GM18873 (cell line): ENCODE data around the gene DIABLO.
"Not testable (repeated sequence)": the region's sequence is repeated elsewhere in the genome, so short reads cannot be mapped to it uniquely, and the experiment has no call there.

Experiments
- ATAC-seq: cut with Tn5 transposase; IDR thresholded peaks from one replicate; pipeline ENCODE4 v1.9.1; 2021; ENCODE audit warnings: mild to moderate bottlenecking, moderate library complexity, moderate number of reproducible peaks; ENCODE audit not compliant: unreplicated experiment, low FRiP score

The DIABLO gene

GRCh38 chr12:122190842-122191668, 34.8 kb downstream of the DIABLO start:
- ATAC-seq, result no peak

- no peak for ATAC-seq
These were observed 36.0 kb downstream of the DIABLO start for GRCh38 chr12:122189626-122190475.

GRCh38 chr12:122187466-122187865, 38.4 kb downstream of the DIABLO start:
- ATAC-seq, result no peak

GRCh38 chr12:122185494-122186082, 40.3 kb downstream of the DIABLO start:
- no peak for ATAC-seq

GRCh38 chr12:122185079-122185478, 40.8 kb downstream of the DIABLO start:
- ATAC-seq, result no peak

- ATAC-seq, result no peak
These were observed 41.3 kb downstream of the DIABLO start for GRCh38 chr12:122184517-122184916.

GRCh38 chr12:122183588-122183940, 42.3 kb downstream of the DIABLO start:
- ATAC-seq, result no peak

- no peak for ATAC-seq
These were observed 42.8 kb downstream of the DIABLO start, which contains the start of gene LRRC43 for GRCh38 chr12:122182887-122183587. LRRC43 (plus strand) TSS chr12:122183123; CDS start chr12:122183145, 22 bp downstream.

GRCh38 chr12:122176473-122176872, 49.4 kb downstream of the DIABLO start:
- ATAC-seq, result not testable (repeated sequence)

- no peak for ATAC-seq
These were observed 51.6 kb downstream of the DIABLO start, which contains the start of gene IL31 for GRCh38 chr12:122174155-122174845. IL31 (minus strand) TSS chr12:122174221; CDS start chr12:122174172, 49 bp downstream.

- ATAC-seq, result no peak
These were observed 53.5 kb downstream of the DIABLO start for GRCh38 chr12:122172262-122172939.

- ATAC-seq, result no peak
These were observed 54.5 kb downstream of the DIABLO start for GRCh38 chr12:122171399-122171798.

GRCh38 chr12:122168492-122168891, 57.4 kb downstream of the DIABLO start:
- no peak for ATAC-seq

- no peak for ATAC-seq
These were observed 58.4 kb downstream of the DIABLO start for GRCh38 chr12:122167356-122167925.

- no peak for ATAC-seq
These were observed 59.2 kb downstream of the DIABLO start for GRCh38 chr12:122166422-122167349.

GRCh38 chr12:122162976-122163375, 62.9 kb downstream of the DIABLO start:
- no peak for ATAC-seq

- no peak for ATAC-seq
These were observed 64.2 kb downstream of the DIABLO start for GRCh38 chr12:122161682-122162081.

- no peak for ATAC-seq
These were observed 65.1 kb downstream of the DIABLO start for GRCh38 chr12:122160761-122161160.
